Esophagus squamous epithelium (tissue), 5 donors: ENCODE data around the gene LONP1. TPM values are rescaled to one million over a fixed set of nuclear protein-coding genes. Genes with fewer than 3 reads are reported as not detected.
A peak's percentile ranks its signal among the peaks of the same experiment; 100 is the strongest.

ENCODE experiments used
- DNase-seq: peaks from one replicate; lab custom pipeline; 2025; lab: John Stamatoyannopoulos, UW
- H3K27ac ChIP-seq, 4 donors: fragments of 200-600 bp; sonication (generic); one replicate each; pipeline ENCODE4 v1.5.1; 2016 to 2019; ENCODE audit warnings: mild to moderate bottlenecking in 1 of 4
- H3K27me3 ChIP-seq, 4 donors: fragments of 200-600 bp; sonication (generic); 1 replicate in 3 of 4; 2 replicates in 1 of 4; pipeline versions ENCODE4 v1.5.1 to v1.6.0; 2017 to 2021; ENCODE audit warnings: antibody characterized with exemption in 1 of 4
- H3K36me3 ChIP-seq, 3 donors: fragments of 200-600 bp; sonication (generic); one replicate each; pipeline ENCODE4 v1.5.1; 2016 to 2019
- H3K4me1 ChIP-seq, 3 donors: fragments of 200-600 bp; sonication (generic); one replicate each; pipeline ENCODE4 v1.5.1; 2017 to 2019
- H3K4me3 ChIP-seq, 4 donors: fragments of 200-600 bp; sonication (generic); 1 replicate in 3 of 4; 2 replicates in 1 of 4; pipeline ENCODE4 v1.5.1; 2016 to 2019; ENCODE audit warnings: mild to moderate bottlenecking in 2 of 4, moderate library complexity in 1 of 4
- H3K9me3 ChIP-seq, 3 donors: fragments of 200-600 bp; sonication (generic); one replicate each; pipeline ENCODE4 v1.5.1; 2016 to 2019
- POLR2A ChIP-seq, 4 donors: fragments of 450-650 bp; IDR thresholded peaks; one replicate each; pipeline ENCODE4 v1.6.1; 2017; ENCODE audit warnings: antibody characterized with exemption in 4 of 4, mild to moderate bottlenecking in 4 of 4, moderate library complexity in 3 of 4
- WGBS, 2 donors: methylation state at CpG; one replicate each; pipeline ENCODE4 v1.1.5; 2018; 5-methylcytosine and 5-hydroxymethylcytosine counted together
- intact Hi-C: fragments of 100-400 bp; cut with DNase I; formaldehyde crosslinking; loops from one replicate; pipeline ENCODE4 v1.15.0; 2022
- total RNA-seq, 4 donors: library from RNA; depleted of rRNA; stranded (reverse); fragments of >200 nt; gene quantifications; one replicate each; pipeline ENCODE4 v1.1.0, GENCODE V29; 2016
- TF ChIP-seq, protein P1 (sequence below), 6 experiments: fragments of 450-650 bp in 4 of 6; fragments of 200-600 bp in 2 of 6; sonication (generic) in 2 of 6; IDR thresholded peaks; one replicate each; pipeline ENCODE4 v1.5.1; 2016 to 2019; ENCODE audit warnings: antibody characterized with exemption in 6 of 6, mild to moderate bottlenecking in 4 of 6, moderate library complexity in 4 of 6
- donor health status: DM: yes; HTN: yes; CAD: no.

The LONP1 gene
- total RNA-seq, 4 donors from 2014 or later: 38.0 to 68.5 (median 51.2) TPM

DNA sequence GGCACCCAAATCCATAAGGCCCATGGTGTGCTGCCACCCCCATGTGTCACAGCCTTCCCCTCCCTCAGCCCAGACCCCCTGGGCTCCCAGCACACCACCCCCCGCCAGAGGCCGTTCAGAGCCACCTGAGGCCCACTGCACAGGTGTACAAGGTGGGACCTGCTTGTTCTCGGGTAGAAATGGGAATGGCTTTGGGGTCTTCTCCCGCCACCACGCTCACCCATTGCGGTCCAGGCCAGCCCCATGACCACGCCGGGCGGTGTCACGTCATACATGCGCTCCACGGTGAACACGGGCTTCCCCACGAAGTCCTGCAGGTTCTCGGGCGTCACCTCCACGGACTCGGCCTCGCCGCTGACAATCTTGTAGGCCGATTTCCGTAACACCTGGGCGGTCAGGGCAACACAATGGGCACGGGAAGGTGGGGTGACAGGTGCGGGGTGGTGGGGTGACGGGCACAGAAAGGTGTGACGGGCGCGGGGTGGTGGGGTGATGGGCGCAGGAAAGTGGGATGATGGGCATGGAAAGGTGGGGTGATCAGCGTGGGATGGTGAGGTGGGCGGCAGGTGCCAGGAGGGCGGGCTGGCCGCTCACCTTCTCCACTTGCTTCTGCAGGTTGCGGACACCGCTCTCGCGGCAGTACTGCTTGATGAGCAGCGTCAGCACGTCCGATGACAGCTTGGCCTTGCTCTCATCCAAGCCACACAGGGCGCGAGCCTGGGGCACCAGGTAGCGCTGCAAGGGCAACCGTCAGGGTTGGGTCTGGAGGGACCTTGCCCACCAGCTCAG, 25.6 kb downstream of the LONP1 start:
- Histone ChIP-seq H3K27me3 (no peaks in the 10 kb centered on the region), H3K27ac (no peak overlapping the region), H3K36me3 (peaks cover 25 to 80% (median 55%) of the 10 kb centered on the region in 3 donors), H3K4me3 (no peak overlapping the region), H3K9me3 (no peaks in the 10 kb centered on the region), H3K4me1 (peaks cover 14 to 43% (median 20%) of the 10 kb centered on the region in 3 donors)
- no peak for DNase-seq
- intact Hi-C loops: no loop called here
- TF ChIP-seq, protein P1, sequence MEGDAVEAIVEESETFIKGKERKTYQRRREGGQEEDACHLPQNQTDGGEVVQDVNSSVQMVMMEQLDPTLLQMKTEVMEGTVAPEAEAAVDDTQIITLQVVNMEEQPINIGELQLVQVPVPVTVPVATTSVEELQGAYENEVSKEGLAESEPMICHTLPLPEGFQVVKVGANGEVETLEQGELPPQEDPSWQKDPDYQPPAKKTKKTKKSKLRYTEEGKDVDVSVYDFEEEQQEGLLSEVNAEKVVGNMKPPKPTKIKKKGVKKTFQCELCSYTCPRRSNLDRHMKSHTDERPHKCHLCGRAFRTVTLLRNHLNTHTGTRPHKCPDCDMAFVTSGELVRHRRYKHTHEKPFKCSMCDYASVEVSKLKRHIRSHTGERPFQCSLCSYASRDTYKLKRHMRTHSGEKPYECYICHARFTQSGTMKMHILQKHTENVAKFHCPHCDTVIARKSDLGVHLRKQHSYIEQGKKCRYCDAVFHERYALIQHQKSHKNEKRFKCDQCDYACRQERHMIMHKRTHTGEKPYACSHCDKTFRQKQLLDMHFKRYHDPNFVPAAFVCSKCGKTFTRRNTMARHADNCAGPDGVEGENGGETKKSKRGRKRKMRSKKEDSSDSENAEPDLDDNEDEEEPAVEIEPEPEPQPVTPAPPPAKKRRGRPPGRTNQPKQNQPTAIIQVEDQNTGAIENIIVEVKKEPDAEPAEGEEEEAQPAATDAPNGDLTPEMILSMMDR (IDR thresholded peaks at IDR 0.05): no peak
- no peak for TF ChIP-seq POLR2A (IDR thresholded peaks at IDR 0.05)
- WGBS, 2 donors: 78 to 92% methylated on average over 15 to 21 of the region's 45 CpGs

DNA sequence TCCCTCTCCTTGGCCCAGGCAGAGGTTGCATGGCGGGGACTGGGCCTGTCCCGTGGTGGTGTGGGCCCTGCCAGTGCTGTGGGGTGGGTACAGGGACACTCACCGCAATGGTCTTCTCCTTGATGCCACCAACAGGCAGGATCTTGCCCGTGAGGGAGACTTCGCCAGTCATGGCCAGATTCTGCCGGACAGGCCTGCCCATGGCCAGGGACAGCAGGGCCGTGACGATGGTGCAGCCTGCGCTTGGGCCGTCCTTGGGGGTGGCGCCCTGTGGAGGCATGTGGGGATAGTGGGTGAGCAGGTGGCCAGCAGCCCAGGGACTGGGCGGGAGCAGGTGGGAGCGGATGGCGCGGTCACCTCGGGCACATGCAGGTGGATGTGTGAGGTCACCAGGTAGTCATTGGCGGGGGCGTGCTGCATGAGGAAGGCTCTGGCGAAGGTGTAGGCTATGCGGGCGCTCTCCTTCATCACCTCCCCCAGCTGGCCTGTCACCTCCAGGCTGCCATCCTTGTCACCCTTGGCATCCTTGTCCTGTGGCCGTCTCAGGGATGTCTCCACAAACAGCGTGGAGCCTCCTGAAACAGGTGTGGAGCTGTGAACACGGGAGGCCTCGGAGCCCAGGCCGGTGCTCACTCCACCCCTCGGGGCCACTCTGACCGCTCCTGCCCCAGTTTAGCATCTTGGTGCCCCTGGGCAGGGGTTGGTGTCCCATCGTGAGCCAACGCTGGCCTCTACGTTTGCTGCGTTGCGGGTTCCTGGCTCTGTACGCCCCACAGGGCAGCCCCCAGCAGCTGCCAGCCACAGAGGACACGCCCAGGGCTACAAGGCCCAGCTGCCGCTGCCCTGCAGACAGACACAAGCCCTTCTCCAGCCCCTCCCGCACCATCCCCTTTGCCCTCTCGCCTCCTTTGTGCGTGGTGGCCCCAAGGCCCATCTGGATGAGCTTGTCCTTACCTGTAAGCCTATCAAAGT, 26.5 kb downstream of the LONP1 start:
- TF ChIP-seq, protein P1 (IDR thresholded peaks at IDR 0.05): no peak
- no peak for TF ChIP-seq POLR2A (IDR thresholded peaks at IDR 0.05)
- intact Hi-C loops: no loop called here
- H3K4me1 ChIP-seq: peaks cover 14 to 48% (median 20%) of the 10 kb centered on the region in 3 donors
- no peak for DNase-seq
- peak overlapping the region in 1 of 4 donors; percentile 93 for H3K27ac ChIP-seq
- no peak overlapping the region for H3K4me3 ChIP-seq
- H3K9me3 ChIP-seq: no peaks in the 10 kb centered on the region
- peaks cover 25 to 71% (median 49%) of the 10 kb centered on the region in 3 donors for H3K36me3 ChIP-seq
- H3K27me3 ChIP-seq: no peaks in the 10 kb centered on the region
- WGBS, 2 donors: 72 to 77% methylated on average over 6 to 20 of the region's 39 CpGs

DNA sequence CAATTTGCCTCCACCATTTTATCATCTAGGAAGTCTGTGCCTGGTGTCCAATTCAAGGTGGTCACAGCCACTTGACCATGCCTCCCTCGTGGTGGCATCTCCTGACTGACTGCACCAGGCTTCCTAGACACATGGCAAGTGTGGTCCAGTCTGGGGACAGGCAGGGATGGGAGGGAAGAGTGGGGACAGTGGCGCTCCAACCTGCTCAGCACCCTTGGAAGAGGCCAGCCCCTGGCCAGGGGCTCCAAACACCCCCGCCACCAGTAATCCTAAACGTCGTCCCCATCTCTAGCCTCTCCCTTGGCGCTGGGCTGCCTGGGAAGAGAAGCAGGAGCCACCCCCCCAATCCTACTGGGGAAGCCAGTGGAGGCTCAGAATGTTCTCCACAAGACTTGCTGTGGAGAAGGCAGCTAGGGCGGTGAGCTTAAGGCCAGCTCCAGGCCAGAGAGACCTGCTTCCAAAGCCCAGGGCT, 27.2 kb downstream of the LONP1 start:
- TF ChIP-seq, protein P1 (IDR thresholded peaks at IDR 0.05): no peak
- no peak for TF ChIP-seq POLR2A (IDR thresholded peaks at IDR 0.05)
- peak overlapping the region in 1 of 4 donors; percentile 93 for H3K27ac ChIP-seq
- no peaks in the 10 kb centered on the region for H3K27me3 ChIP-seq
- peaks cover 14 to 50% (median 20%) of the 10 kb centered on the region in 3 donors for H3K4me1 ChIP-seq
- no peak overlapping the region for H3K4me3 ChIP-seq
- H3K9me3 ChIP-seq: no peaks in the 10 kb centered on the region
- H3K36me3 ChIP-seq: peaks cover 25 to 64% (median 46%) of the 10 kb centered on the region in 3 donors
- no peak for DNase-seq
- WGBS, 2 donors: 73% methylated on average over 4 of the region's 7 CpGs; no CpG with 5 or more reads in 1 of the 2 donors
- intact Hi-C loops: no loop called here

DNA sequence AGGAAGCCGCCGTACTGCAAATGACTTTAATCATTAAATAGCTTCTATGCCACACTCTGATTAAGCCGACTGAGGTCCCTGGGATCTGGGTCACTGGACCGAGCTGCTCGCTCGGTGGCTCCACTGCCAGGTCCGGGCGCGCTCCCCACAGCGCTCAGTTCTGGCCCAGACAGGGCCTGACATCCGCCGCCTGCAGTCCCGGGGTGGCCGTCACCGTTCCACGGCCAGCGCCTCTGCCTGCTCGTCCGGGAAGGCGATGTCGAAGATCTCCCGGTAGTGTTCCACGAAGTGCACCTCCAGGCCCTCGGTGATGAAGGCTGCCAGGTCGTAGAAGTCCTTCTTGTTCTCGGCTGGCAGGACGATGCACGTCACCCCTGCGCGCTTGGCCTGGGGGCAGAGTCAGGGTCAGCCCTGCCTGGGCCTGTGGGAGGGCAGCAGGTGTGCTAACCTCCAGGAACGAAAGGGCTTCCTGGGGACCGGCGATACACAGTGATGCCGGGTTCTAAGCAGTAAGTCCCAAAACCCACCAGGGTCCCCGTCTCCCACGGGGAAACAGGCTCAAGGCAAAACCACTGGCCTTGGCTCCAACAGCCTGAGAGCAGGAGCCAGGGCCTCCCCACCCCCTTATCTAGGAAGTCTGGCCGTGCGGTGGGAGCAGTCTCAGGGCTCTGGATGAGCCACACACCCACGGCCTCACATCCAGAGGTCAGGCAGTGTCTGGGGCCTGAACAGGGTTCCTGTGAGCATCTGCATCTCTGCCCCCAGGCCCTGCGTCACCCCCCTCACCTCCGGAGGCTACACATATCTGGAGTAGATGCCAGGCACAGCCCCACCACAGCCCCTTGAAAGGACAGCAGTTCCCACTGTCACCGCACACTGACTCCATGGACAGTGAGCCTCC, 27.9 kb downstream of the LONP1 start:
- no peaks in the 10 kb centered on the region for H3K9me3 ChIP-seq
- no peak for DNase-seq
- H3K4me3 ChIP-seq: peak overlapping the region; percentile 82 to 94 (median 86)
- peaks cover 21 to 57% (median 23%) of the 10 kb centered on the region in 3 donors for H3K4me1 ChIP-seq
- no peak for TF ChIP-seq POLR2A (IDR thresholded peaks at IDR 0.05)
- TF ChIP-seq, protein P1 (IDR thresholded peaks at IDR 0.05): no peak
- intact Hi-C loops: loop anchor here (2.0 kb wide), 1 partner anchor 27 kb away; no protein-coding TSS in a partner anchor
- 34 to 61% methylated on average over 5 to 10 of the region's 42 CpGs for WGBS, 2 donors
- H3K27me3 ChIP-seq: no peaks in the 10 kb centered on the region
- H3K27ac ChIP-seq: peak overlapping the region; percentile 93 to 97 (median 94)
- peaks cover 25 to 57% (median 46%) of the 10 kb centered on the region in 3 donors for H3K36me3 ChIP-seq
